HT-29 (cell line): ENCODE results near the gene KIR2DL4. TPM values are rescaled to one million over a fixed set of nuclear protein-coding genes. Genes with fewer than 3 reads are reported as not detected.
A peak's percentile ranks its signal among the peaks of the same experiment; 100 is the strongest.
"Not testable (repeated sequence)": the region's sequence is repeated elsewhere in the genome, so short reads cannot be mapped to it uniquely, and the experiment has no call there.

Source experiments
- DNase-seq: peaks from one replicate; pipeline ENCODE4 v3.0.0-alpha.2; 2015; ENCODE audit warnings: low spot score
- total RNA-seq: library from RNA; depleted of rRNA; stranded (reverse); fragments of >200 nt; shearing (Covaris generic); gene quantifications from 2 replicates; pipeline ENCODE4 v1.2.3, GENCODE V29; 2014; rRNA removed

KIR2DL4 gene
- not detected in 2 replicates for total RNA-seq

GRCh38 chr19:54803410-54803809, at the start of gene KIR2DL4:
TSS of gene KIR2DL4 (plus strand) at chr19:54803610. CDS start at chr19:54803652, 42 bp downstream.
- DNase-seq: no peak

GRCh38 chr19:54756204-54757110, 47.0 kb upstream of the KIR2DL4 start:
- not testable (repeated sequence) for DNase-seq

DNA sequence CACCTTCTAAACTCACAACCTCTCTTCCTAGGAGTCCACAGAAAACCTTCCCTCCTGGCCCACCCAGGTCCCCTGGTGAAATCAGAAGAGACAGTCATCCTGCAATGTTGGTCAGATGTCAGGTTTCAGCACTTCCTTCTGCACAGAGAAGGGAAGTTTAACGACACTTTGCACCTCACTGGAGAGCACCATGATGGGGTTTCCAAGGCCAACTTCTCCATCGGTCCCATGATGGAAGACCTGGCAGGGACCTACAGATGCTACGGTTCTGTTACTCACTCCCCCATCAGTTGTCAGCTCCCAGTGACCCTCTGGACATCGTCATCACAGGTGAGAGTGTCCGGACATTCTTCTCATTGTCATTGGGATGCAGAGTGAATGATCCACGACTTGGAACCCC, 44.8 kb upstream of the KIR2DL4 start:
- DNase-seq: not testable (repeated sequence)

DNA sequence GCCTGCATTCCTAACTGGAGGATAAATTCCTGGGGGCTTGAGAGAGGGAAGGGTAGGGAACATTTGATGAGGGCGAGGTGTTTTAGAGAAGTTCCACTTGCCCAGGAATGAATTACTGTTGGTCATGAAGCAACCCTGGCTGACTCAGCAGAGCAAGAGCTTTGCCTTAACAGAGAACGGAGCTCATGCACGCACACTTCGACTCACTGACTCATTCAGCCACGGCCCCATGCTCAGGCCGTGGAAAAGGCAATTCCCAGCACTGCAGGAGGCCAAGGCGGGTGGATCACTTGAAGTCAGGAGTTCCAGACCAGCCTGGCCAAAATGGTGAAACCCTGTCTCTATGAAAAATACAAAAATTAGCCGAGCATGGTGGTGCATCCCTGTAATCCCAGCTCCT, 39.2 kb upstream of the KIR2DL4 start:
- DNase-seq: not testable (repeated sequence)

DNA sequence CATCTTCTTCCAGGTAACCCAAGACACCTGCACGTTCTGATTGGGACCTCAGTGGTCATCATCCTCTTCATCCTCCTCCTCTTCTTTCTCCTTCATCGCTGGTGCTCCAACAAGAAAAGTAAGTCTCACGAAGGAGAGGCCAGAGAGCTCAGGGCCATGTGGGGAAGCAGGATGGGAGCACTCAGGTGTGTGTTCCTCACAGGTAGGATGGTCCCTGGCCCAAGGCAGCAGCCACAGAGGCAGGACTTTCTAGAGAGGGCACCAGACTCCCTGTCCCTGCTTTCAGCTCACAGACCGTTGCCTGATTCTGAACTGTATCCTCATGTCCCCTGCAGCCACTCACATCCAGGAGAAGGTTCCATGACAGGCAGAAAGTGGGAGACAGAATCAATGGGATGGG, 36.9 kb upstream of the KIR2DL4 start:
- DNase-seq: not testable (repeated sequence)

- DNase-seq: not testable (repeated sequence)
Observed at GRCh38 chr19:54769646-54770045, 33.8 kb upstream of the KIR2DL4 start, which contains the start of gene KIR2DL1. TSS of gene KIR2DL1 (plus strand) at chr19:54769793. CDS start at chr19:54769851, 58 bp downstream.

DNA sequence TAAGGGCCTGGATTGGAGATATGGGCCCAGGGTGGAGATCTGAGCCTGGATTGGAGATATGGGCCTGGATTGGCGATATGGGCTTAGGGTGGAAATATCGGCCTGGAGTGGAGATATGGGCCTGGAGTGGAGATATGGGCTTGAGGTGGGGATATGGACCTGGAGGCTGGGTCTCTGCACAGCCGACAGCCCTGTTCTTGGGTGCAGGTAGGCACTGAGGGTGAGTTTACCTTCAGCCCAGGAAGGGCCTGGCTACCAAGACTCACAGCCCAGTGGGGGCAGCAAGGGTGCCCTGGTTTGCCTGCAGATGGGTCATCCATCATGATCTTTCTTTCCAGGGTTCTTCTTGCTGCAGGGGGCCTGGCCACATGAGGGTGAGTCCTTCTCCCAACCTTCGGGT, 32.9 kb upstream of the KIR2DL4 start:
- not testable (repeated sequence) for DNase-seq

DNA sequence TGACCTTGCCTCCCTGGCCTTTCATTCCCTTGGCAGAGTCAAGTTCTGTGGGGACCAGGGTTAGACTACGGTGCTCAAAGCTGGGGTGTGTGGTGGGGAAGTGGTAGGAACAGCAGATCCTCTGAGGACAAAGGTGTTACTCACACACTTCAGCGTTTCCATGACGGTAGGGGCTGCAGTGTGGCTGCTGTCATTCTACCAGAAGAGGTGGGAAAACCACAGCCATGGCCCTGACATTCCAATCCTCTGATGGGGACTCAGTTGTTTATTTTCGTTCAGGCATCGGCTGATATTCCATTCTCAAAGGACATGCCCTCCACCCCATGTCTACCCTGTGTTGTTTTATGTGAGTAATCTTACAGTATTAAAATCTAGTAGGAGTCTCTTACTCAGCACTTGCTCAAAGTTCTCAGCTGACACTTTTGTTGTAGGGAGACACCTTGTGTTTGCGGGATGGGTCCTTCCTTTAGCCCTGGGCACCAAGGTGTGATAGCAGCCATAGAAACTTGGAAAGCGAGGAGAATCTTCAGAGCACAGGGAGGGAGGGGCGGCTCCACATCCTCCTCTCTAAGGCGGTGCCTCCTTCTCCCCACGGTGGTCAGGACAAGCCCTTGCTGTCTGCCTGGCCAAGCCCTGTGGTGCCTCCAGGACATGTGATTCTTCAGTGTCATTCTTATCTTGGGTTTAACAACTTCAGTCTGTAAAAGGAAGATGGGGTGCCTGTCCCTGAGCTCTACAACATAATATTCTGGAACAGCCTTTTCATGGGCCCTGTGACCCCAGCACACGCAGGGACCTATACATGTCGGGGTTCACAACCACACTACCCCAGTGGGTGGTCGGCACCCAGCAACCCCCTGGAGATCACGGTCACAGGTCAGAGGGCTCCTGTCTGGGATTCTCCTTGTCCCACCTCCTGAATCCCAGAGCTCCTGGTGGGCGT, 32.1 kb upstream of the KIR2DL4 start:
- DNase-seq: peak; percentile 49

GRCh38 chr19:54772666-54773065, 30.7 kb upstream of the KIR2DL4 start:
- DNase-seq: not testable (repeated sequence)

DNA sequence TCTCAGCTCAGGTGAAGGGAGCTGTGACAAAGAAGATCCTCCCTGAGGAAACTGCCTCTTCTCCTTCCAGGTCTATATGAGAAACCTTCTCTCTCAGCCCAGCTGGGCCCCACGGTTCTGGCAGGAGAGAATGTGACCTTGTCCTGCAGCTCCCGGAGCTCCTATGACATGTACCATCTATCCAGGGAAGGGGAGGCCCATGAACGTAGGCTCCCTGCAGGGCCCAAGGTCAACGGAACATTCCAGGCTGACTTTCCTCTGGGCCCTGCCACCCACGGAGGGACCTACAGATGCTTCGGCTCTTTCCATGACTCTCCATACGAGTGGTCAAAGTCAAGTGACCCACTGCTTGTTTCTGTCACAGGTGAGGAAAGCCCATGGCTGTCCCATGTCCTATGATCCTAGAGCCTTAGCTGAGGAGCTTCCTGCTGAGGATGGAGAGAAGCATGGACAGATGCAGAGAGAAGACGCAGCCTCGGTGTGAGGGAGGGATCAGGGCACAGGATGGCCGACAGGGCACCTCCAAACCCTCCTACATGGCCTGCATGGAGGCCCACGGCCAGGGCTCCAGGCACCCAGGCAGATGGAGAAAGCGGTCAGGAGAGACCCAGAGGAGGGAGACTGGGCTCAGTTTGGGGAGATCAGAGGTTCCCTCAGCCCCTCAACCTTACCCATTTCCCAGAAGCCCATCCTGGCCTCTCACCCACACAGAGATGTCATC, 28.2 kb upstream of the KIR2DL4 start:
- not testable (repeated sequence) for DNase-seq

GRCh38 chr19:54775830-54776229, 27.6 kb upstream of the KIR2DL4 start:
- not testable (repeated sequence) for DNase-seq

- not testable (repeated sequence) for DNase-seq
Observed at GRCh38 chr19:54777851-54778250, 25.6 kb upstream of the KIR2DL4 start.

DNA sequence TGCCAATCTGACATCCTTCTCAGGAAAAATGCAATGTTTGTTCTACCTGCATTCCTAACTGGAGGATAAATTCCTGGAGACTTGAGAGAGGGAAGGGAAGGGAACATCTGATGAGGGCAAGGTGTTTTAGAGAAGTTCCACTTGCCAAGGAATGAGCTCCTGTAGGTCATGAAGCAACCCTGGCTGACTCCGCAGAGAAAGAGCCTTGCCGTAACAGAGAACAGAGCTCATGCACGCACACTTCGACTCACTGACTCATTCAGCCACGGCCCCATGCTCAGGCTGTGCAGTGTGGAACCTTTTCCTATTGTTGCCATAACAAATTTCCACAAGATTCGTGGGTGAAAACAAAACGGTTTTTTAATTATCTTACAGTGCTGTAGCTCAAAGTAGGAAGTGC, 24.5 kb upstream of the KIR2DL4 start:
- DNase-seq: not testable (repeated sequence)

GRCh38 chr19:54782916-54783315, 20.5 kb upstream of the KIR2DL4 start:
- DNase-seq: not testable (repeated sequence)

DNA sequence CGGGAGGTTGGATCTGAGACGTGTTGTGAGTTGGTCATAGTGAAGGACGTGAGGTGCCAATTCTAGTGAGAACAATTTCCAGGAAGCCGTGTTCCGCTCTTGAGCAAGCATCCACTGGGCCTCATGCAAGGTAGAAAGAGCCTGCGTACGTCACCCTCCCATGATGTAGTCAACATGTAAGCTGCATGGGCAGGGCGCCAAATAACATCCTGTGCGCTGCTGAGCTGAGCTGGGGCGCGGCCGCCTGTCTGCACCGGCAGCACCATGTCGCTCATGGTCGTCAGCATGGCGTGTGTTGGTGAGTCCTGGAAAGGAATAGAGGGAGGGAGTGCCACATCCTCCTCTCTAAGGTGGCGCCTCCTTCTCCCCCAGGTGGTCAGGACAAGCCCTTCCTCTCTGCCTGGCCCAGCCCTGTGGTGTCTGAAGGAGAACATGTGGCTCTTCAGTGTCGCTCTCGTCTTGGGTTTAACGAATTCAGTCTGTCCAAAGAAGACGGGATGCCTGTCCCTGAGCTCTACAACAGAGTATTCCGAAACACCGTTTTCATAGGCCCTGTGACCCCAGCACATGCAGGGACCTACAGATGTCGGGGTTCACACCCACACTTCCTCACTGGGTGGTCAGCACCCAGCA, 17.2 kb upstream of the KIR2DL4 start:
- DNase-seq: not testable (repeated sequence)

- DNase-seq: not testable (repeated sequence)
Observed at GRCh38 chr19:54788154-54788553, 15.3 kb upstream of the KIR2DL4 start.

DNA sequence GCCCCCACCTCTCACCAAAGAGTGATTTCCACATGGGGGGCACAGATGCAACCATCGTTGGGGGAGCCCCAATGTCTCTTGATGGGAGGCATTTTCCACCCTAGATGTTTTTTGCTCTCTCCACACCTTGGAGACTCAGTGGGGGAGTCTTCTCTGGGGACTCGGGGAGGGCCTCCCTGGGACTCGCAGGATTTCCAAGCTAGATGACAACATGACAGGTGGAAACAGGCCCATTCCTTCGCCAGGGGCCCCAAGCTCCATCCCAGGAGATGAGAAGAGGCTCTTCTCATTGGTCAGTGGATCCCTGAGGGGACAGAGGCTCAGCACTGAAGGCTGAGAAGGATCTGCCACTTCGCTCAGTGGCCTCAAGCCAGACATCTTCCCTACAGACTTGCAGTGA, 12.7 kb upstream of the KIR2DL4 start:
- no peak for DNase-seq

GRCh38 chr19:54791476-54791875, 11.9 kb upstream of the KIR2DL4 start:
- DNase-seq: no peak

DNA sequence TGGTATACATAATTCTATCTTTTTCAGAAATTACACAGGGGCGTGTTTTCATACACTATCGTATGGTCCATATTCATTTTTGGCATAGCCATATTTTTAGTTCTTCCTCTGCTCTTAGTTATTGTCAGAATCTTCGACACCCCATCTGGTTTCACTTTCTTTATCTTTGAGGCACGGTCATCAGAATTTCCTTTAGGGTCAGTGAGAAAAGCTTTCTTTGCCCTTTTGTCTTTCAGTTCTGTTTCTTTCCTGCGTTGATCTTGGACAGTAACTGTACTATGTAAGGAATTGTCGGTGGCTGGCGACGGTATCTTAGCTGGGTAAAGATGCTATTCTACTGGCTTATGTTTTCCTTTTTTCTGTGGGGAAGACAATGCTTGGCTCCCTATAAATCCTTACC, 10.6 kb upstream of the KIR2DL4 start:
- DNase-seq: no peak

GRCh38 chr19:54795758-54796157, 7.7 kb upstream of the KIR2DL4 start:
- DNase-seq: no peak

GRCh38 chr19:54804101-54804500, 691 bp downstream of the KIR2DL4 start:
- DNase-seq: no peak
